ENCODE measurements around the gene ALAD.
"Not testable (repeated sequence)": the region's sequence is repeated elsewhere in the genome, so short reads cannot be mapped to it uniquely, and the experiment has no call there.

Gene ALAD

DNA sequence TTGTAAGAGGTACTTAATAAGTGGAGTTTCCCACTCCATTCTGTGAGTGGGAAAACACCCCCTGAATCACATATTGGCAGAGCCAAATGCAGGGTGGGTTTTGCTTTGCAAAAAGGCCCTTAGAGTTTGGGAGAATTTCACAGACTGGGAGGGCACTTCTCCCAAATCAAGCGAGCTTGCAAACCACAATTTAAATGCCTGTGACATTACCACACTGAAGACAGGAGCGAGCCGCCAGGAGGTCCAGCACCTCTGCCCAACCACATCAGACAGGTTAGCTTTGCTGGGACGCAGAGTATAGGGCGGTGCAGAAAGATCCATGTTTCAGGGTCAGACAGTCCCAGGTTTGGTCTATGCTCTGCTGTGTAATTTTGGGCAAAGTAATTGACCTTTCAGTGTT is 2.3 kb downstream of the ALAD start:
- no peak for DNase-seq (ENCODE audit: low read depth in 2 of 2)

DNA sequence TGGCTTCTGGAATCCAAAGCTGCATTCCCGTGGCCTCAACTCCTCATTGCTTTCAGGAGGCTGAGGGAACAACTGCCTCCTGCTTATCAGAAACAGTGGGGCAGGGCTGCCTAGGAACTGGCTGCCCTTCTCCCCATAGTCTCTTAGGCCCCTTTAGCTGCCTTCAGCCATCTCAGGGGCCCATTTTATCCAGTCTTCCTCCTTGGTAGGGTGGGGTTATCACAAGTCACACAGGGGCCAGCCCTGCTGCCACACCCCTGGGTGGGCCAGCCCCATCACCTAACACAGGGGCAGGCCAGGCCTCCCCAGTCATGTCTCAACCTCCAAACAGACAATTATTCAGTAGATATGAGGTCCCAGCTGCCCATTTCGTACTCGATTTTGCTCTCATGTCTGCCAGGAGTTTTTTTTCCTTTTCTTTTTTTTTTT is 3.9 kb downstream of the ALAD start:
- DNase-seq (ENCODE audit: low read depth in 2 of 2): no peak

- no peak for DNase-seq (ENCODE audit: low read depth in 2 of 2)
Observed at GRCh38 chr9:113395000-113395861, 5.9 kb downstream of the ALAD start.

- no peak for DNase-seq (ENCODE audit: low read depth in 2 of 2)
Observed at GRCh38 chr9:113393281-113393680, 7.8 kb downstream of the ALAD start.

DNA sequence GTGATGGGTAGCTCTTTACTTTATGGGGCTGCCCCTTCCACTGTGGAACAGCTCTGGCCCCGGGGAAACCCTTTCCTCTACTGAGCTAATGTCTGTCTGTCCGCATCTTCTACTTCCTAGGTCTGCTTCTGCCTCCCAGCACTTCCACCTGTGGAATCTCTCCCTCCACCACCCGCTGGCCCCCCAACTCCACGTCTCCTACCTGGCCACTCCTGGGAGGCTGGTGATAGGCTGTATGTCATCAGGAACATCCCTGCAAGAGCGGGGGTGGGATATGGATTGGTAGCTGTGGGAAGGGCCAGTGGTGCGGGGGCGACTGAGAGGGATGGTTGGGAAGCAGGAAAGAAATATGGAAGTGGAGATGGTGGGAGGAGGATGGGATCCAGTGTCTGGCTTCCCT is 9.2 kb downstream of the ALAD start:
- DNase-seq (ENCODE audit: low read depth in 2 of 2): no peak

- no peak for DNase-seq (ENCODE audit: low read depth in 2 of 2)
Observed at GRCh38 chr9:113390192-113390960, 10.7 kb downstream of the ALAD start.

GRCh38 chr9:113389451-113389850 is 11.6 kb downstream of the ALAD start:
- no peak for DNase-seq (ENCODE audit: low read depth in 2 of 2)

- no peak for DNase-seq (ENCODE audit: low read depth in 2 of 2)
Observed at GRCh38 chr9:113388833-113389232, 12.3 kb downstream of the ALAD start.

DNA sequence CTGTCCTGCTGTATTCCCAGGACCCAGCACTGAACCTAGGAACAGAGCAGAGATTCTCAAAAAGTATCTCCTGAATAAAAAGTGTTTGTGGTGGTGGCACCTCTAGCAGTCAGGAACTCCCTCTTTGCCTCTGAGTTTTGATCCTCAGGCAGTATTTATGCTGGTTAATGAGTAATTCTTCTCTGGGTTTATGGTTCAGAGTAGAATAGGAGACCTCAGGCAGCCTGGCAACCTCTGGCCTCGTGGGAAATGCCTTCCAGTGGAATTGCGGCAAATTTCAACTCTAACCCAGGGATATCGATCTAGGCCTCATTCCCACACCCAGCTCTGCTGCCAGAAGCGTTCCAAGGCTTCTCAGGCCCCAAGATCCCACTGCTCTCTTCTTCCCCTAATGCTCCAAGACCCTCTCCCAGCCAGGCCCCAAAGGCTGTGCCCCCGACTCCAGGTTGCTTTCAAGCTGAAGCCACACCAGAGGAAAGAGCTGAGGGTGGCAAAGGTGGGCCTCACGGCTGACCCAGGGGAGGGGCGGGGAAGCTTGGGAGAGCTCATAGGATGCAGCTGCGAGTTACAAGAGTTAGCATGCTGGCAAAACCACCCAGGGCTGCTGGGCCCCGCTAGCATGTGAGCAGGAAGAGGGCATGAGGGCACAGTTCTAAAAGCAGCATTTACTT is 13.4 kb downstream of the ALAD start:
- no peak for DNase-seq (ENCODE audit: low read depth in 2 of 2)

DNA sequence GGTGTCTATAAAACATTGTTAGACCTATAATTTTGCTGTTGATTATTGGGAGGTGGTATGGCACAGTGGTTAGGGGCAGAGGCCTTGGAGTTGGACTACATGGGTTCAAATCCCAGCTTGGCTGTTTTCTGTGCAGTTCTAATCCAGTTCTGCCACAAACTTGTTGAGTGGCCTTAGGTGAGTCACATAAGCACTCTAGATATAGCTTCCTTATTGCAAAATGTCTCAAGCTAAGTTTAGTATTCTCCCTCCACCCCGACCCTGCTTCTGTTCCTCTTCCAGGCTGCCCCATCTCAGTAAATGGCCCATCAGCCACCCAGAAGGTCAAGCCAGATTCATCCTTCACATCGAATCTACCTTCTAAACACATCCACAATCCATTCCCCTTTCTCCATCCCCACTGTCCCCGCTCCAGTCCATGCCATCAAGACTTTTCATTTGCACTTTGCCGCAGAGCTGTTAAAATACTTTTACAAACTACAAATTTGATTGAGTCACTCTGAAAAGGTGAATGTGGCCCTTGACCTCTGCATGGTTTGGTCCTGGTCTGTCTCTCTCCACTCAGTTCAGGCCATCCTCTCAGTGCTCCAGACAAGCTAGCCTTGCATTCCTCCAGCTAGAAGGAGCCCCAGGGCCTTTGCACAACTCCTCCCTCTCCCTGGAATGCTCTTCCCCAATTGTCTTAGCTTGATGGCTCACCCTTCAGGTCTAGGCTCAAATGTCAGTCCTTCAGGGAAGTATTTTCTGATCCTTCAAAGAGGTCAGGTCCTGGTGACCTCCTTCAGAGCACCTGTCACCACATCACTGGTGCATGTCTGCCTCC is 14.3 kb downstream of the ALAD start:
- no peak for DNase-seq (ENCODE audit: low read depth in 2 of 2)

DNA sequence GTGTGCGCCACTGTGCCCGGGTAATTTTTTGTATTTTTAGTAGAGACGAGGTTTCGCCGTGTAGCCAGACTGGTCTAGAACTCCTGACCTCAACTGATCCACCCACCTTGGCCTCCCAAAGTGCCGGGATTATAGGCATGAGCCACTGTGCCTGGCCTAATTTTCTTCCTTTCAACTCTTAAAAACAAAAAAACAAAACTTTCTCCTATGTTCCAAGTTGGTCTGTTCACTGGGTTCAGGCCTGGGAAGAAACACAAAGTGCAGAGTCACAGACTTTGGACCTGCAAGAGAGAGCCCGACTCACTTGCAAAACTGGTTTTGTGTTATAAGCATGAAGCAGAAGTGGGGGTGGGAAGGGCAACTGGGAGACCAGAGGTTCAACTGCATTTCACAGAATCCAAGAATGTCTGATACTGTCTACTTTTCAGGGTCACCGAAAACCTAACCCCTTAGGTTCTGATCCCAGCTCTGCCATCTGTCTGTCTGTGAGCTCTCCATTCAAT is 19.1 kb downstream of the ALAD start:
- DNase-seq (ENCODE audit: low read depth in 2 of 2): no peak

- DNase-seq (ENCODE audit: low read depth in 2 of 2): not testable (repeated sequence)
Observed at GRCh38 chr9:113381441-113381840, 19.6 kb downstream of the ALAD start.

GRCh38 chr9:113380869-113381378 is 20.2 kb downstream of the ALAD start:
- DNase-seq (ENCODE audit: low read depth in 2 of 2): no peak

DNA sequence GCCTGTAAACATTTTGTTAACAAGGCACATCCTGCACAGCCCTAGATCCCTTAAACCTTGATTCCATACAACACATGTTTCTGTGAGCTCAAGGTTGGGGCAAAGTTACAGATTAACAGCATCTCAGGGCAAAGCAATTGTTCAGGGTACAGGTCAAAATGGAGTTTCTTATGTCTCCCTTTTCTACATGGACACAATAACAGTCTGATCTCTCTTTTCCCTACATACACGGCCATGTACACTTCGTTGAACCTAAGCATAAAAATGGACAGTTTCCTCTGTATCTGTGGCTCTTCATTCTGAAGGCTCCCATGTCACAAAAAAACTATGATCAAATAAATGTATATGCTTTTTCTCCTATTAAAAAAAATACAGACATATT is 21.3 kb downstream of the ALAD start:
- not testable (repeated sequence) for DNase-seq (ENCODE audit: low read depth in 2 of 2)

- not testable (repeated sequence) for DNase-seq (ENCODE audit: low read depth in 2 of 2)
Observed at GRCh38 chr9:113379094-113379828, 21.8 kb downstream of the ALAD start.

- DNase-seq (ENCODE audit: low read depth in 2 of 2): peak; percentile 56 to 66
Observed at GRCh38 chr9:113376634-113377567, 24.2 kb downstream of the ALAD start, which contains the start of gene HDHD3. Gene HDHD3, minus strand, starts transcription at chr9:113376986. Its CDS starts 2,632 bp downstream, at chr9:113374354.

DNA sequence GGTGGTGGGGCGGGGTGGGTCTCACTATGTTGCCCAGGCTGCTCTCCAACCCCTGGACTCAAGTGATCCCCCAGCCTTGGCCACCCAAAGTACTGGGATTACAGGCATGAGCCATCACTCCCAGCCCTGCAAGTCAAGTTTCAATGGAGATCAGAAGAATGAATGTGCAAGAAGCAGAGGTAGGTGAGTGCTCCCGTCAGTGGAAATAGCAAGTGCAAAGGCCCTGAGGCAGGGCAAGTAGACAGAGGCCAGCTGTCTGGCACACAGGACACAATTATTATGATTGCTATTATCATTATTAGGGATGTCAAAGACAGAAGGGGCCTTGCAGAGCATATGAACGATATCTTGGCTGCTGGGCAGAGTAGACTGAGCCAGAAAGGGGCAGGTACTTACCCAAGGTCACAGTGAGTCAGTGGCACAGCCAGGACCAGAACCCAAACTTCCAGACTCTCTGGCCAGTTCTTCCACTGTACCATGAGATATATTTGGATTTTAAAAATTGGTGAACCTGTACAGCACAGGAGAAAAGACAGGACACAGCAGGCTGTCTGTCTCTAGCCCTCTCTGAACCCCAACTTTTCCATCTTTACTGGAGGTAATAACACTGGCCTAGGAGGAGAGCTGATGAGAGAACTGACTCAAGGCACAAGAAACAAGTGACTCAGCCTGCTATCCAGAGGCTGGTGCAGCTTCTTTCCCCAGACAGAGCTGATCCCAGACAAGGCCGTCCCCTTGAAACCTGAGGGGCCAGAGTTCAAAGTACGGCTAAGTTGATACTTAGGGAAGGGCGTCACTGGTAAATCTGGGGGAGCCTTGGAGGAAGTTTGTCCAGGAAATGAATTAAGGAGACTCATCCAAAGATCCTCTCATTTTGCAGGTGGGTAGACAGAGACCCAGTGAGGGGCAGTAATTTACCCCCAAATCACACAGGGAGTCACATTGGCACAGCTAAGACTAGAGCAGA is 25.7 kb downstream of the ALAD start:
- DNase-seq (ENCODE audit: low read depth in 2 of 2): no peak
